ENCODE measurements around the gene SMAGP. TPM values are rescaled to one million over a fixed set of nuclear protein-coding genes. Genes with fewer than 3 reads are reported as not detected.
A peak's percentile ranks its signal among the peaks of the same experiment; 100 is the strongest.

SMAGP gene
- total RNA-seq, 1 experiment from 2014 or later = 62.5 TPM

DNA sequence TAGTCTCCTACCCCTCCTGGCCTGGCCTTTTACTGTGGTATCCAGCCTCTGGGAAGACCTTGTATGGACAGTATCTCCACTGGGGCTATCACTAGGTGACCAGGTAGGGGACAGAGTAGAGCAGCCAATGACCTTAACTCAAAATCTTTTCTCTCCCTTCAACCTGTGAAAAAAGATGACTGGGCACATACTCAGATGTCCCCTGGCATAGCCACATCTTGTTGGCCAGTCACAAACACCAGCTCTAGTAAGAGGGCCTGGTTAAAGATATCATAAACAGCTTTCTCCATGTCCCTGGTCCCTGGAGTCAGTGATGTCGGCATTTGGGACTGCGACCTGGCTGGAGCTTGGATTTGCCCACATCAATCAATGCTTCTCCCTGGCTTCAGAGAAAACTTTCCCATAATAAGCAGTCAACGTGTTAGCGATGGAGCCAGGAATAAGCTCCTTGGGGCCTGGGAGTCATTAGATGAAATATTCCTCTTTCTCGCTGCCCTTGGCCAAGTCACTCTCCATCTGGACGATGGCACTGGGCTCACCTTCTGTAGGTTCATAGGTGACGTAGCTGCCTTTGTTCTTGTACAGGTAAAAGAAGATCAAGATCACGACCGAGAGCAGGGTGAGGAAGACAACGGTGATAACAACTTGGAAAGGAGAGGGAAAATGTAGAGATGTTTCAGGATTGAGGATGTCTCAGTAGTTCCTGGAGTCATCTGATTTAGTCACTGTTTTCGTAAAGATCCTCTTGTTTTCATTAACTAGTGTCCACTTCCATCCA, 24.6 kb downstream of the SMAGP start:
- no peaks in the 10 kb centered on the region for H3K9me3 ChIP-seq (ENCODE audit: low read length)
- ChIA-PET CTCF (no interaction called here), POLR2A (ENCODE audit: unreplicated experiment) (no interaction called here)
- no peak overlapping the region for H3K4me2 ChIP-seq (ENCODE audit: low read length)
- intact Hi-C loops (cut with micrococcal nuclease) = no loop called here
- no peak overlapping the region for H2AFZ ChIP-seq (ENCODE audit: low read length)
- ATAC-seq (no peak), DNase-seq (no peak)
- H3K9me2 ChIP-seq (replicated peaks; ENCODE audit: low read length) = no peaks in the 10 kb centered on the region
- TSS peak; percentile 52 for BruUV-seq (replicated peaks)
- no peaks in the 10 kb centered on the region for H3K79me2 ChIP-seq (ENCODE audit: low read length)
- 0 out of 2 replicates have a peak, but pooled peaks cover 5% of the 10 kb centered on the region for H3K4me1 ChIP-seq (ENCODE audit: insufficient read depth, low read length)
- TF ChIP-seq, protein P1, sequence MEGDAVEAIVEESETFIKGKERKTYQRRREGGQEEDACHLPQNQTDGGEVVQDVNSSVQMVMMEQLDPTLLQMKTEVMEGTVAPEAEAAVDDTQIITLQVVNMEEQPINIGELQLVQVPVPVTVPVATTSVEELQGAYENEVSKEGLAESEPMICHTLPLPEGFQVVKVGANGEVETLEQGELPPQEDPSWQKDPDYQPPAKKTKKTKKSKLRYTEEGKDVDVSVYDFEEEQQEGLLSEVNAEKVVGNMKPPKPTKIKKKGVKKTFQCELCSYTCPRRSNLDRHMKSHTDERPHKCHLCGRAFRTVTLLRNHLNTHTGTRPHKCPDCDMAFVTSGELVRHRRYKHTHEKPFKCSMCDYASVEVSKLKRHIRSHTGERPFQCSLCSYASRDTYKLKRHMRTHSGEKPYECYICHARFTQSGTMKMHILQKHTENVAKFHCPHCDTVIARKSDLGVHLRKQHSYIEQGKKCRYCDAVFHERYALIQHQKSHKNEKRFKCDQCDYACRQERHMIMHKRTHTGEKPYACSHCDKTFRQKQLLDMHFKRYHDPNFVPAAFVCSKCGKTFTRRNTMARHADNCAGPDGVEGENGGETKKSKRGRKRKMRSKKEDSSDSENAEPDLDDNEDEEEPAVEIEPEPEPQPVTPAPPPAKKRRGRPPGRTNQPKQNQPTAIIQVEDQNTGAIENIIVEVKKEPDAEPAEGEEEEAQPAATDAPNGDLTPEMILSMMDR (conservative IDR thresholded peaks at IDR 0.05; ENCODE audit: low read depth, low read length) = no peak
- H4K20me1 ChIP-seq (ENCODE audit: low read length) = no peaks in the 10 kb centered on the region
- H3K27ac ChIP-seq (ENCODE audit: low read length) = no peak overlapping the region
- no peak overlapping the region for H3K4me3 ChIP-seq (ENCODE audit: low read length)
- no peaks in the 10 kb centered on the region for H3K36me3 ChIP-seq (ENCODE audit: low read depth, low read length)
- H3F3A ChIP-seq (ENCODE audit: low read length, unreplicated experiment) = no peaks in the 10 kb centered on the region
- H3K9ac ChIP-seq (ENCODE audit: low read length) = no peak overlapping the region
- H3K27me3 ChIP-seq (ENCODE audit: low read length) = no peaks in the 10 kb centered on the region

- intact Hi-C loops (cut with micrococcal nuclease) = no loop called here
- Histone ChIP-seq H3K27me3 (ENCODE audit: low read length) (no peaks in the 10 kb centered on the region), H3K9me3 (ENCODE audit: low read length) (no peaks in the 10 kb centered on the region), H3K9ac (ENCODE audit: low read length) (no peak overlapping the region), H3F3A (ENCODE audit: low read length, unreplicated experiment) (no peaks in the 10 kb centered on the region), H3K79me2 (ENCODE audit: low read length) (peaks cover 10% of the 10 kb centered on the region), H3K36me3 (ENCODE audit: low read depth, low read length) (no peaks in the 10 kb centered on the region), H3K4me2 (ENCODE audit: low read length) (no peak overlapping the region), H3K4me3 (ENCODE audit: low read length) (no peak overlapping the region), H3K4me1 (ENCODE audit: insufficient read depth, low read length) (0 out of 2 replicates have a peak, but pooled peaks cover 5% of the 10 kb centered on the region), H3K9me2 (replicated peaks; ENCODE audit: low read length) (no peaks in the 10 kb centered on the region), H4K20me1 (ENCODE audit: low read length) (no peaks in the 10 kb centered on the region), H3K27ac (ENCODE audit: low read length) (no peak overlapping the region), H2AFZ (ENCODE audit: low read length) (no peak overlapping the region)
- DNase-seq (no peak), ATAC-seq (no peak)
- CTCF ChIA-PET = no interaction called here
- POLR2A ChIA-PET (ENCODE audit: unreplicated experiment) = no interaction called here
- no TSS peak for BruUV-seq (replicated peaks)
- TF ChIP-seq, protein P1 (conservative IDR thresholded peaks at IDR 0.05; ENCODE audit: low read depth, low read length) = no peak
- TF ChIP-seq EZH2phosphoT487 (IDR thresholded peaks at IDR 0.05; ENCODE audit: borderline replicate concordance, low read length) = no peak
Observed at GRCh38 chr12:51244269-51244668, 25.9 kb downstream of the SMAGP start.

DNA sequence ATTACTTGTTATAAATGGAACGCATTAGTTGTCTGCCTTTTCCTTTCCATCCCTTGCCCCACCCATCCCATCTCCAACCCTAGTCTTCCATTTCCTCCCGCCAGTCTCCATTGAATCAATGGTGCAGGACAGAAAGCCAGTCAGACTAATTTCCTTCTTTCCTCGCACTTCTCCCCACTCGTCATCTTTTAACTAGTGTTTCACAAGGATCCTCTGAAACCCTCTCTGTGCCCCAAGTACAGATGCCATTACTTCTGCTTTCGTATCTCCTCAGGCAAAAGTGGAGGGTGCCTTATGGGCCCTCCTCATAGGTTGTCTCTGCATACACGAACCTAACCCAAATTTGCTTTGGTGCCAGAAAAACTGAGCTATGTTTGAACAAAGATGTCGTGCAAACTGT, 27.3 kb downstream of the SMAGP start:
- Histone ChIP-seq H2AFZ (ENCODE audit: low read length) (no peak overlapping the region), H3K27me3 (ENCODE audit: low read length) (no peaks in the 10 kb centered on the region), H3F3A (ENCODE audit: low read length, unreplicated experiment) (no peaks in the 10 kb centered on the region), H3K4me3 (ENCODE audit: low read length) (no peak overlapping the region), H3K36me3 (ENCODE audit: low read depth, low read length) (no peaks in the 10 kb centered on the region), H3K4me2 (ENCODE audit: low read length) (no peak overlapping the region), H3K4me1 (ENCODE audit: insufficient read depth, low read length) (0 out of 2 replicates have a peak, but pooled peaks cover 5% of the 10 kb centered on the region), H3K9ac (ENCODE audit: low read length) (no peak overlapping the region), H3K27ac (ENCODE audit: low read length) (no peak overlapping the region), H3K79me2 (ENCODE audit: low read length) (peaks cover 10% of the 10 kb centered on the region), H4K20me1 (ENCODE audit: low read length) (no peaks in the 10 kb centered on the region), H3K9me2 (replicated peaks; ENCODE audit: low read length) (no peaks in the 10 kb centered on the region), H3K9me3 (ENCODE audit: low read length) (no peaks in the 10 kb centered on the region)
- BruUV-seq (replicated peaks) = no TSS peak
- ChIA-PET CTCF (no interaction called here), POLR2A (ENCODE audit: unreplicated experiment) (no interaction called here)
- DNase-seq (no peak), ATAC-seq (no peak)
- intact Hi-C loops (cut with micrococcal nuclease) = no loop called here
- TF ChIP-seq EZH2phosphoT487 (IDR thresholded peaks at IDR 0.05; ENCODE audit: borderline replicate concordance, low read length) (no peak), EZH2 (IDR thresholded peaks at IDR 0.05; ENCODE audit: low read length, unreplicated experiment) (no peak)
- TF ChIP-seq, protein P1 (conservative IDR thresholded peaks at IDR 0.05; ENCODE audit: low read depth, low read length) = no peak

All from PC-3 (cell line).